HG02610 (cell line): ENCODE measurements around the gene NEU4.
"Not testable (repeated sequence)": the region's sequence is repeated elsewhere in the genome, so short reads cannot be mapped to it uniquely, and the experiment has no call there.

Experiments
- ATAC-seq: cut with Tn5 transposase; IDR thresholded peaks from one replicate; pipeline ENCODE4 v1.9.1; 2021; ENCODE audit warnings: mild to moderate bottlenecking, moderate library complexity; ENCODE audit not compliant: unreplicated experiment

Gene NEU4

DNA sequence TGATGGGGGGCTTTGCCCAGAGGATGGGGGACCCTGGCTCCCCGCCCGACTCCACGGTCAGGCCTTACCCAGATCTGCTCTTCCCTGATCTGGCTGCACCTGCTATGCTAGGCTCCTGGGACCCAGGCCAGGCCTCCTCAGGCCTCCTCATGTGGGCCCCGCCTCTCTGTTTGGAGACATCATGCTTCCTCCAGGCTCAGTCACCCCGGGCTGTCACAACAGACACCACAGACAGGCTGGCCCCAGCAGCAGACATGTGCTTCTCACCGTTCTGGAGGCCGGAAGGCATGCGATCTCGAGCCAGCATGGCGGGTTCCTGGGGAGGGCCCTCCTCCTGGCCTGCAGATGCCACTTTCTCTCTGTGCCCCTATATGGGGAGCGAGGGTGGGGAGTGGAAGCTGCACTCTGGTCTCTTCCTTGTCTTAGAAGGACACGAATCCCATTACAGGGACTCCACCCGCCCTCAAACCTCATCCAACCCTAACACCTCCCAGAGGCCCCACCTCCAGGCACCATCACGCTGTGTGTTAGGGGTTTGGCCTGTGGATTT lies 10.8 kb upstream of the NEU4 start:
- no peak for ATAC-seq

DNA sequence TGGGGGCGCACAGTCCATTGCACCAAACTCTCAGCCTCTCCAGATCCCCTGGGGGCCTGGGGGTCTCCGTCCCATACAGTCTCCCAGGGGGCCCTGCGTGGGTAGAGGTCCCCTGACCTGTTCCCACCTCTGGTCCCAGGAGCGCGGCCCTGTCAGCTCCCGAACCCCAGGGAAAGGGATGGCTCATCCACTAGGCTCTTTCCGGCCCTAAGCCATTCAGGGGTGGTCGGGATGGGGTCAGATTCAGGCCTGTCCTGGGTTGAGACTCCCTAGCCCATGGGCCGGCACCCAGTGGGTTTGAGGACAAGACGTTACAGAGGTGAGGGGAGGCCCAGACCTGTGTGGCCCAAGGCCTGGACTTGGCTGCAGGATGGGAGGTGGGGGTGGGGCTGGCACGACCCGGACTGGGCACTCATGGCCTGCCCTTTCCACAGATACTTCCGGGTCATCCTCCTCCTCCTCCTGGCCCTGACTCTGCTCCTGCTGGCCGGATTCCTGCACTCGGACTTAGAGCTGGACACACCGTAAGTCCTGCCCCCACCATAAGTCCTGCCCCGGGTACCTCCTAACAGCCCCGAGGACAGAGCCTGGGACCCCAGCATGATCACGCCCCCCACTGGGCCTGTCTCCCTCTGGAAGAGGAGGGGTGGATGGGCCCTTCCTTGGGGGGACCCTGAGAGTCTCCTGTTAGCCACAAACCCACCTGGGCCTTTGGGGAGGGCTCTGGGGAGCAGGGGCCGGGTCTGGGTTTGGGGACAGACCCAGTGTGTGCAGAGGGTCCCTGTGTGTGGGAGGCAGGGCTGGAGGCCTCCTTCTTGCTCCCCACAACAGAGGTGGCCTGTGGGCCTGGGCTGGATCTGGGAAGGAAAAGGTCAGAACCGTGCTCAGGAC lies 10.1 kb upstream of the NEU4 start:
- no peak for ATAC-seq

DNA sequence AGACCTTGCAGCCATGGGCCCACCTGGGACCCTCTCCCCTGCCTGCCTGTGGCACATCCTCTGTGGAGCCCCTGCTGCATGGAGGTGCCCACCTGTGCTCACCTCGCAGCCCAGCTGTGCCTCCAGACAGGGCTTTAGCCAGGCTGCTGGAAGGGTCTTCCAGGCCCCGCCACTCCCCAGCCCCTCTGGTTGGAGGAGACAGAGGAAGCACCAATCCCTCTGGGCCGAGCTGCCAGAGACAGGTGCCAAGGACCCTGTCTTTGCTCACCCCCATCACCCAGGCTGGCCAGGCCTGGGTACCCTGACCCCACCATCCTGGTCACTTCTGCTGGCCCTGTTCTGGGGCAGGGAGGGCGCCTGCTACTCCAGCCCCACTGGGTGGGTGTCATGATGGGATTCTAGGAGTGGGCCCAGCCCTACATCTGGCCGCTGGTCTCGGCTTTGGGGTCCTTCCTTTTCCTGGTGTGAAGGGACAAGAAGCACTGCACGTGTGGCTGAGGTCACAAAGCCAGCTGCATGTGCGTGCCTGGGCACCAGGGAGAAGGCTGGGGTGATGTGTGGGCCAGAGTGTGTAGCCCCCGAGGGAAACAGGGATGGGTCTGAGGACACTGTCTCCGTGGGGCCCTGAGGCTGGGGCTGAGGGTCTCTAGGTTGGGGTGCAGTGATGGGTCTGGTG lies 9.3 kb upstream of the NEU4 start:
- ATAC-seq: no peak

DNA sequence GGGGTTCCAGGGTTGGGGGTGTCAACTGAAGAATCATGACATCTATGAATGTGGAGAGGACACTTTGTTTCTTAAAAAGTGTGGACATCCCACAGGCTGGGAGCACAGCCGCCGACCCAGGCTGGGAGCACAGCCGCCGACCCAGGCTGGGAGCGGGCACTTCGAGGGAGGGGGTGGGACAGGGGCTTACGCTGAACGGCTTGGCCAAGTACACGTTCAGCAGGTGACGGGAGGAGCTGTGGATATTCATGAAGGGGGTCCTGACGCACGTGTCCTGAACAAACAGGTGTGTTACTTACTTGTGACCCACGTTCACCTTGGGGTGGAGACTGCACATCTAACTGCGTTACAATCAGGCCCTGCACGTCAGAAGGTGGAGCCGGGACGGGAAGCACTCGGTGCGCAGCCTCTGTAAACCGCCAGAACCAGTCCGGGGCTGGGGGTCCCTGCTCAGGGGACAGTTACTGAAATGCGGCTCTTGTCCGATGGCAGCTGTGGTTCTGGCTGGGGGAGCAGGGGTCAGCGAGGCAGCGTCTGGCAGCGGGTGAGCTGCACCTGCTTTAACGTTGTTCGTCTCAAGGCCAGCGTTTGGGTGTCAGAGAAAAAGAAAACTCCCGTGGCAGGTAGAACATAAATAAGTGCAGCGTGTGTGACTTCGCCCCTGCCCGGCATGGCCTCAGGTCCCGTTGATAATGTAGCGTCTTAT lies 8.6 kb upstream of the NEU4 start:
- not testable (repeated sequence) for ATAC-seq

DNA sequence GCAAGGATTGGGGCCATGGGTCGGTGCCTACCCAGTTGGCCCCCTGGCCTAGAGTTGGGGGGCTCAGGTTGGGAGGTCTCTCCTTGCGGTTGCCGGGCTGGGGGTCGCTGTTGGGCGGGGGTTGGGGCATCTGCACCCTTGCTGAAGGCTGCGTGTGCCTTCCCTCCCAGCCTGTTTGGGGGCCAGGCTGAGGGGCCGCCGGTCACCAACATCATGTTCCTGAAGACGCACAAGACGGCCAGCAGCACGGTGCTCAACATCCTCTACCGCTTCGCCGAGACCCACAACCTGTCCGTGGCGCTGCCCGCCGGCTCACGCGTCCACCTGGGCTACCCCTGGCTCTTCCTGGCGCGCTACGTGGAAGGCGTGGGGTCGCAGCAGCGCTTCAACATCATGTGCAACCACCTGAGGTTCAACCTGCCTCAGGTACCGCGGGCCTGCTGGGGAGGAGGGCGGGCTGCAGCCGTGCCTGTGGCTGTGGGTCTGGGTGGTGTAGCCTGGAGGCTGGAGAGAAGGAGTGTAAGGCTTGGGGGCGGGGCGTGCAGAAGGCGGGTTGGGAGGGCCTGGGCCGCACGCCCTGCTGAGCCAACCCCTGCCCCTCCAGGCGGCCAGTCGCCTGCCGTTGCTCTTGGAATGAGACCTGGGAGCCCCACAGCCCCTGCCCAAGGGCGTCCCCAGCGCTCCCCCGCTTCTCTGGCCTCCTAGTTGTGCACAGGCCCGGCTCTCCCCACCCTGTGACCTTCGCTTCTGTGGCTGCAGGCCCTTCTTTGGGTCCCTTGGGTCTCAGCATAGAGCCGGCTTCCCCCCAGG lies 7.2 kb upstream of the NEU4 start:
- ATAC-seq: no peak

DNA sequence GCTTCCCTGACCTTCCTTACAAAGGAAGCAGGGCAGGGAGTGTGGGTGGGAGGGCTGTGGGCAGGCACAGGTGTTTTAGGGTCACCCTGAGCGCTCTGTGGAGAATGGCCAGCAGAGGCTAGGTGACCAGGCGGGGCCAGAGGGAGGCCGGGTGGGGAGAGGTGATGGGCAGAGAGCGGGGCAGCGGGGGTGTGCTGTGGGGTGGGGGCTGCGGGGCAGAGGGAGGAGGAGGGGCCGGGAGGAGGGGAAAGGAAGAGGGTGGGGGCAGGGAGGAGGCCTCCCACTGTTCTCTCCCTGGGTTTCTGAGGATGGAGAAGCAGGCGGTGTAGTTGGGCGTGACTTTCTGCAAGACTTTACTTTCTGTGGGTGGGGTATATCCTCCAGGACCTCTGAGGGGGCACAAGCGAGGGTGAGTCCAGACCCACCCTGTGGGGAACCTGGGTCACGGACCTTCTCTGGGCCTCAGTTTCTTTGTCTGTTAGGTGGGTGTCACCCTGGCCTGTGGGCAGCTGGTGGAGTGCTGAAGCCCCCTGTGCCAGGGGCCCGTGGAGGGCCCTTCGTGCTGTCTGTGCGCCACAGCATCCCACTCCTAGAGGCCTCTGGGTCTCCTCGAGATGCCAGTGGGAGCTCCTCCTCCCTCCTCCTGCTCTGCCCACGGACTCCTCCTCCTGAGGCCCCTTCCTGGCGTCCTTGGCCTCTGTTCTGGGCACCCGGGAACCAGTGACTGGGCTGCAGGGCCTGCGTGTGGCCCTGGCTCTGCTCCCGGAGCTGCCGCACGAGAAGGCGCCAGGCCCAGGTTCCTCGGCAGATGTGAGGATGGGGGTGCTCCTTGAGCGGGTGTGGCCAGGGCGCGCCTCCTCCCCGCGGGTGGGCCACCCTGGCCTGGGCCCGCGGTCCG lies 6.3 kb upstream of the NEU4 start:
- ATAC-seq: no peak

DNA sequence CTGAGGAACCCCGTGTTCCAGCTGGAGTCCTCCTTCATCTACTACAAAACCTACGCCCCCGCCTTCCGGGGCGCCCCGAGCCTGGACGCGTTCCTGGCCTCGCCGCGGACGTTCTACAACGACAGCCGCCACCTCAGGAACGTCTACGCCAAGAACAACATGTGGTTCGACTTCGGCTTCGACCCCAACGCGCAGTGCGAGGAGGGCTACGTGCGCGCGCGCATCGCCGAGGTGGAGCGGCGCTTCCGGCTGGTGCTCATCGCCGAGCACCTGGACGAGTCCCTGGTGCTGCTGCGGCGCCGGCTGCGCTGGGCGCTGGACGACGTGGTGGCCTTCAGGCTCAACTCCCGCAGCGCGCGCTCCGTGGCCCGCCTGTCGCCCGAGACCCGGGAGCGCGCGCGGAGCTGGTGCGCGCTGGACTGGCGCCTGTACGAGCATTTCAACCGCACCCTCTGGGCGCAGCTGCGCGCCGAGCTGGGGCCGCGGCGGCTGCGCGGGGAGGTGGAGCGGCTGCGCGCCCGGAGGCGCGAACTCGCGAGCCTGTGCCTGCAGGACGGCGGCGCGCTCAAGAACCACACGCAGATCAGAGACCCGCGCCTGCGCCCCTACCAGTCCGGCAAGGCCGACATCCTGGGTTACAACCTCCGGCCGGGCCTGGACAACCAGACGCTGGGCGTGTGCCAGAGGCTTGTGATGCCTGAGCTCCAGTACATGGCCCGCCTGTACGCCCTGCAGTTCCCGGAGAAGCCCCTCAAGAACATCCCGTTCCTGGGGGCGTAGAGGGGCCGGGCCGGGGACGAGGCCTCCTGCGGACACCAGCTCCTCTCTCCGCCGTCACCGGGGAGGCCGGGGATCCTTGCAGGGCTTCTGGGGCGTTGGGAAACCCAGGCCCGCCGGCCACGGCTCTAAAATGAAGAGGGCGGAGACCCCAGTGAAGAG lies 5.3 kb upstream of the NEU4 start:
- no peak for ATAC-seq

DNA sequence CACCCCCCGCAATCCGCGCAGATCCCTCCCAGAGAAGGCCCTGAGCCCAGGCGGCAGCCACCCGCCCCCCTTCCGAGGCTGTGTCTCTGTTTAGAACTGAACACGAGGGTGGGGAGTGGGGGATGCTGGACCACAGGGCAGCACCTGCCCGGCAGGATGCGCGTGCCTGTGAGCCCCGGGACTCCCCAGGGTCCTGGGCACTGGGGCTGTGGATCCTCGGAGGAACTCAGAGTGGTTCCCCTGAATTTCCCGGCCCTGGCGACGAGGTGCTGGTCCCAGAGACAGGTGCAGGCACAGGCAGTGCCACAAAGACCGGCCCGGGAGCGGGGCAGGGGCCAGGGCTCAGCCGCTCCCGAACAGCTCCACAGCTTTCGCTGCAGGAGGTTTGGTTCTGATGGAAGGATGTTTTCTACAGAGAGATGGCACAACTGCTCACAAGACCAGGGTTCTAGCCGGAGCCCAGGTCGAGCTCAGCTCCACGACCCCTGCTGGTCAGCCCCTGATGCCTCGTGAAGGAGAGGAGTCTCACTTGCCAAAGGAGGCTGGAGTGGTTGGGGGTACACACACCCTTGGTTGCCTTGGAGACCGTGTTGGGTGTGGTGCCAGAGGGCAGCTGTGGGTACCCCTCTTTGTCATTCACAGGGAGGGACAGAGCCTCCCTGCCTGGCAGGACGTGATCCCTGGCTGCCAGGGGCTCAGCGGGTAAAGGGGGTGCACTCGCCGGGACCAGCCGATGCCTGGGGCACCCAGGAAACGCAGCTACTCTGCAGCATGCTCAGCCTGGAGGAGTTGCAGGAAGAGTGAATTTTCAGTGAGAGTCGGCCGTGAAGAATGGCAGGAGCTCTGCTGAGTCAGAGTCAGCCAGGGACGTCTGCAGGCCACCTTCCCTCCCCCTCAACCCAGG lies 4.4 kb upstream of the NEU4 start:
- ATAC-seq: no peak

DNA sequence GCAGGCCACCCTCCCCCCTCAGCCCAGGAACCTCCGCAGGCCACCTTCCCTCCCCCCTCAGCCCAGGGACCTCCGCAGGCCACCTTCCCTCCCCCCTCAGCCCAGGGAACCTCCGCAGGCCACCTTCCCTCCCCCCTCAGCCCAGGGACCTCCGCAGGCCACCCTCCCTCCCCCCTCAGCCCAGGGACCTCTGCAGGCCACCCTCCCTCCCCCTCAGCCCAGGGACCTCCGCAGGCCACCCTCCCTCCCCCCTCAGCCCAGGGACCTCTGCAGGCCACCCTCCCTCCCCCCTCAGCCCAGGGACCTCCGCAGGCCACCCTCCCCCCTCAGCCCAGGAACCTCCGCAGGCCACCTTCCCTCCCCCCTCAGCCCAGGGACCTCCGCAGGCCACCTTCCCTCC lies 2.8 kb upstream of the NEU4 start:
- not testable (repeated sequence) for ATAC-seq

DNA sequence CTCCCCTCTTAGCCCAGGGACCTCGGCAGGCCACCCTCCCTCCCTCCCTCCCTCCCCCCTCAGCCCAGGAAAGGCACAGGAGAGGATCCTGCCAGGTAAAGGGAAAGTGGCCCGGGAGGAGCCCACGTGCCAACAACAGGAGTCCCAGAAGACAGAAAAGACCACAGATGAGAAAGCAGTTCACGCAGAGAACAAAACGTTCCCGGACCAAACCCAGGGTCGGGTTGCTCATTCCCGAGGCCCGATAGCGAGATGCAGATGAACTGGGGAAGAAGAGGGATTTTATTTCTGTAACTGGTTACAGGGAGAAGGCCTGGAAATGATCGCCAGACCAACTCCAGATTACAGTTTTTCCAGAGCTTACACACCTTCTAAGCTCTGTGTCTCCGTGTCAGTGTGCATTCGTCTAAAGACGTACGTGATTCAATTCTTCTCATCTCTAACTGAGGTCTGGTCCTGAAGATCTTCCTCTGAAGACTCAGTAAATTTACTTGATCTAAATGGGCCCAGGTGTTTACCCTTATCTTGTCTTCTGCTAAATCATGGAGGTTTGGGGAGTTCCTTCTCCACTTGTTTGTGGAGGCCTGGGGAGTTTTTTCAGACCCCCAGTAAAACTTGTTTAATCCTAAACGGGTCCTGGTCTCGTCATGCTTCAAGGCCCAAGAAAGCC lies 807 bp upstream of the NEU4 start:
- ATAC-seq: no peak

DNA sequence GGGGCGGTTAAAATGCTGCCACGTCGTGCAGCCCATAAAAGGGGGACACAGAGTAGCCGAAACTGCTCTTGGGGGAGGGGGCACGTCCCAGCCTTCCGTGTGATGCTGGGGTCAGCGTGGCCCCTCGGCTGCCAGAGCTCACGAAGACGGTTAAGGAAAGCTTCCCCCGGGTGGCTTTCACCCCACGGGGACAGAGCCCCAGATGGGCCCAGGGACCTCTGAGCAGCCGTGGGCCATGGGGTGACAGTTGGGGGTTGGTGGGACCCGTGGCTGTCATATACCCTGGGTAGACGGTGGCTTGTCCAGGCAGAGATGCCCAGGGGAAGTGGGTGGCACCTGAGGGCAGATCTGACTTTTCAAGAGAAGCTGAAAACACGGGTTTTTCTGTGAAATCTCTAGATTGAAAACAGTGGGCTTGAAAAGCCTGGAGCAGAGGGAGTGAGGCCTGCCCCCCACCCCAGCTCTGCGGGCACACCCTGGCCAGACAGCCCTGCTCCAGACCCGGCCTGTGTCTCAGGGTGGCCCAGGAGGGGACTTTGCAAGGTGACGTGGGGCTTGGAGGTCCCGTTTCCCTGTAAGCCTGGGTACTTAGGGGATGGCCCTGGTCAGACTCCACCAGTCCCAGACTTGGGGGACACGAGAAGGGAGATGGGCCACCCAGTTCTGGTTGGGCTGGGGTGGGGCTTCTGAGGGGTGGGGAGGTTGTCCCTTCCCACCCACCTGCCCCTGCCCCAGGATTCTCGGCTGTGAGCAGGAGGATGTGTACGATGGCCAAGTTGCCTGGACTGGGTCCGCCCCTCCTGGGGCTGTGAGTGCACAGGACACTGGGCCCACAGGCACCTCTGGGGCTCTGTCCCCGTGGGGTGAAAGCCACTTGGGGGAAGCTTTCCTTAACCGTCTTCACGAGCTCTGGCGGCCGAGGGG lies 652 bp downstream of the NEU4 start:
- no peak for ATAC-seq

DNA sequence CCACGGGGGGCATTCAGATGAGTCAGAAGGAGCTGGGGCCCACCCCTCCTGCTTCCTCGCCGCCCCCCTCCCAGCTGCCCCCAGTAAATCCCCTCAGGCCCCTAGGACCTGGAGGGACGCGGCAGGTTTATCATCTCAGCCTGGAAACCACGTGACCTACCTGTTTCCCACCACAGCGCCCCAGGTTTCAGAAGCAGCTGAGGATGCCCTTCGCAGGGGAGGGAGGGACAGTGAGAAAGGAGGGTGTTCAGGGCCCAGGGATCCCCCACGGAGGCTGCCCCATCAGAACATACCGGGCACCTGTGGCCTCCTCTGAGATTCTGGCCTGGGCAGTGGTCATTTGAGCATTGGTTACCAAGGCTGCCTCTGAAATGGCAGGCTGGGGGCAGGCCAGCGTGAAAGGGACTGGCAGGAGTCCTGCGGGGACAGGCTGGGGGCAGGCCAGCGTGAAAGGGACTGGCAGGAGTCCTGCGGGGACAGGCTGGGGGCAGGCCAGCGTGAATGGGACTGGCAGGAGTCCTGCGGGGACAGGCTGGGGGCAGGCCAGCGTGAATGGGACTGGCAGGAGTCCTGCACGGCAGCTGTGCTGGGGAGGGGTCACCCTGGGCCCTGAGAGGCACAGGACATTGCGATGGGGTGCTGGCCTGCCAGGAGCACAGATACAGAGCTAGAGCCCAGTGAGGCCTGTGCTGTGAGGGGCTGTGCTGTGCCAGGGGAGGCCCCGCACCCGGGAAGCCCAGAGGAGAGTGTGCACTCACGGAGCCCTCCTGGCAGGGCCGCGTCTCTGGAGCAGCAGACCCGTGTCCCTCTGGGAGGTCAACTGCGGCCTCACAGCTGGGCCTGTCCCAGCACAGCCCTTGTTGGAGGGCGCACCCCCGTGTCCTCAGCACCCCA lies 1.6 kb downstream of the NEU4 start:
- ATAC-seq: no peak

DNA sequence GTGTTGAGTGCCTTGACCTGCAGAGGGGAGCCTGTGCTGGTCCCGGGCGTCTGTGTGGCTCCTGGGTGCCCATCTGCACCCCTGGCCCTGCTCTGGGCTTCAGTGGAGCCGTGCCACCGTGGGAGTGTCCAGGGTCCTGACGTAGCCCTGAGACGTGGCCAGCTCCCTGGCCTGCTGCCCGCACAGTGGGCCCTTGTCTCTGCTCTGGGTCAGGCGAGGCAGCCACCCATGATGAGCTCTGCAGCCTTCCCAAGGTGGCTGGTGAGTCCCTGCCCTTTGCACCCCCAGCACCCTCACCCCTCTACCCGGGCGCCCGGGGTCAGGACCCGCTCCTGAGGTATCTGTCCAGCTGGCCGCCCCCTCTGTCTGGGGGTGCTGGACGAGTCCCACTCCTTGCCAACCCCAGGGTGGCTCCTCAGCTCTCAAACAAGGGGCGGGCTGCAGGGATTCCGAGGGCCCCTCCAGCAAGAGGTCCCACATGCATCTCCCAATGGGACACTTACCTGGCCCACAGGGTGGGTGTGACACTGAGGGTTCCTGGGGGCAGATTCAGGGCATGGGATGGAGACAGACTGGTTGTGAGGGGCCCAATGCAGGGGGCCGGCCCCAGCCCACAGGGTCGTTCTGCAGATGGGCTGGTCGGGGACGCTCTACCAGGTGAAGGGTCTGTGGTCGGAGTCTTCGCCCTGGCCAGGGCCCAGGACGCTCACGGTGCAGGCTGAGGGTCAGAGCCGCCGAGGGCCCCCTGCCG lies 2.4 kb downstream of the NEU4 start:
- ATAC-seq: no peak
